Measurements from ENCODE around the gene PPP4R3A. TPM values are rescaled to one million over a fixed set of nuclear protein-coding genes. Genes with fewer than 3 reads are reported as not detected.
A peak's percentile ranks its signal among the peaks of the same experiment; 100 is the strongest.
"Not testable (repeated sequence)": the region's sequence is repeated elsewhere in the genome, so short reads cannot be mapped to it uniquely, and the experiment has no call there.

Gene PPP4R3A
- total RNA-seq, 2 donors from 2014 or later = 44.3 to 49.5 TPM

DNA sequence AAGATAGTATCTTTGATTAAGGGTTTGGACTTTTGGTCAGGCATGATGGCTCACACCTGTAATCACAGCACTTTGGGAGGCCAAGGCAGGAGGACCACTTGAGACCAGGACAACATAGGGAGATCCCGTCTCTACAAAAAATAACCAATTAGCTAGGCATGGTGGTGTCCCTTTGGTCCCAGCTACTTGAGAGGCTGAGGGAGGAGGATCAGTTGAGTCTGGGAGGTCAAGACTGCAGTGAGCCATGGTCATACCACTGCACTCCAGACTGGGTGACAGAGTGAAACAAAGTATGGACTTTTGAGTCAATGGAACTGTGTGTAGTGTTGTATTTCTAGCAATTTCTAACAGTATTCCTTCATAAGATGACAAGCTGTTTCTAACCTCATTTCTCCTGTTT, 53.8 kb downstream of the PPP4R3A start:
- intact Hi-C loops (cut with DNase I) = no loop called here
- DNase-seq (no peak), ATAC-seq (no peak)

DNA sequence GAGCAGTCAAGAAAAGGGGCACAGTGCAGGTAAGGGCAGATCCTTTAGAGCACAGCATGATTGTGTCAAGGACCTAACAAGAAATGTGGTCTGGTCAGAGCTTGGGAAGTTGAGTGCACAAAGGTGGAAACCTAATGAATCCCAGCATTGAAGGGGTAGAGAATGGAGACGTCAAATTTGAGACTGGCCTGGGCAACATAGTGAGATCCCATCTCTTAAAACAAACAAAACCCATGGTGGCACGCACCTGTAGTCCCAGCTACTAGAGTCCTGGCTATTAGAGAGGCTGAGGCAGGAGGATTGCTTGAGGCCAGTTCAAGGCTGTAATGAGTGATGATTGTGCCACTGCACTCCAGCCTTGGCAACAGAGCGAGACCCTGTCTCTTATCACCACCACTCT, 55.5 kb downstream of the PPP4R3A start:
- DNase-seq = no peak
- ATAC-seq = no peak
- intact Hi-C loops (cut with DNase I) = no loop called here

- intact Hi-C loops (cut with DNase I) = no loop called here
- ATAC-seq = no peak
- no peak for DNase-seq
Measured at GRCh38 chr14:91454155-91454554, 56.0 kb downstream of the PPP4R3A start.

DNA sequence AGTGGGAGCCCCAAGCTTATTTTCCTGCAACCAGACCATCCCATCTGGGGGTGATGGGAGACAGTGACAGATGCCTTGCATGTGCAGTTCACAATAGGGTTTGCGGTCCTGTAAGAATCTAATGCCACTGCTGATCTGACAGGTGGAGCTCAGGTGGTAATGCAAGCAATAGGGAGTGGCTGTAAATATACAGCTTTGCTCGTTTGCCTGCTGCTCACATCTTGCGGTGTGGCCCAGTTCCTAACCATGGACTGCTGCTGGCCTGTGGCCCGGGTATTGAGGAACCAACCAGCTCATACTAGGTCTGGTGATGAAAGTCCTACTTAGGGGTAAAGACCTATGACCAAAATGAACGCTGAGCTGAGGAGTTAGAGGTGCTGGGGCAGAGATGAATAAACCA, 56.4 kb downstream of the PPP4R3A start:
- intact Hi-C loops (cut with DNase I) = no loop called here
- DNase-seq = no peak
- peak in 1 of 2 donors; percentile 32 for ATAC-seq

DNA sequence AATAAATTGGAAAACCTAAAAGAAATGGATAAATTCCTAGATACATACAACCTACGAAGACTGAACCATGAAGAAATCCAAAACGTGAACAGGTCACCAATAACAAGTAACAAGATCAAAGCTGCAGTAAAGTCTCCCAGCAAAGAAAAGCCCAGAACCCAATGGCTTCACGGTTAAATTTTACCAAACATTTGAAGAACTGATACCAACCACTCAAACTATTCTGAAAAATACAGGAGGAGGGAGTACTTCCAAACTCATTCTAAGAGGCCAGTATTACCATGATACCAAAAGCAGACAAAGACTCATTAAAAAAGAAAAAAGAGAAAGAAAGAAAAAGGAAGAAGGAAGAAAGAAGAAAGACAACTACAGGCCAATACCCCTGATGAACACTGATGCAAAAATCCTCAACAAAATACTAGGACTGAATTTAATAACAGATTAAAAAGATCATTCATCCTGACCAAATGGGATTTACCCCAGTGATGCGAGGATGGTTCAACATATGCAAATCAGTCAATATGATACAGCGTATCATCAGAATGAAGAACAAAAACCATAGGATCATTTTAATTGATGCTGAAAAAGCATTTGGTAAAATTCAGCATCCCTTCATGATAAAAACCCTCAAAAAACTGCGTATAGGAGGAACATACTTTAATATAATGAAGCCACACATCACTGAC, 65.6 kb downstream of the PPP4R3A start:
- no peak for DNase-seq
- no peak for ATAC-seq
- intact Hi-C loops (cut with DNase I) = no loop called here

- intact Hi-C loops (cut with DNase I) = no loop called here
- ATAC-seq (no peak), DNase-seq (no peak)
Measured at GRCh38 chr14:91439345-91439744, 70.8 kb downstream of the PPP4R3A start.

DNA sequence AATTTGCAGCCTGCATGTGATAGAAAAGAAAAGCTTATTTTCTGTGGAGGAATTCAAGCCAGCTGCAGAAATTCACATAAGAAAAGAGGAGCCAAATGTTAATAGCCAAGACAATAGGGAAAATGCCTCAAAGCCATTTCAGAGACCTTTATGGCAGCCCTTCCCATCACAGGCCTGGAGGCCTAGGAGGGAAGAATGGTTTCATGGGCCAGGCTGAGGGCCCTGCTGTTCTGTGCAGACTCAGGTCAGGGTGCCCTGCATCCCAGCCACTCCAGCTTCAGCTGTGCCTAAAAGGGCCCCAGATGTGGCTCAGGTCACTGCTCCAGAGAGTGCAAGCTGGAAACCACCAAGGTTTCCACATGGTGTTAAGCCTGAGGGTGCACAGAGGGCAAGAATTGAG, 71.3 kb downstream of the PPP4R3A start:
- no peak for ATAC-seq
- intact Hi-C loops (cut with DNase I) = no loop called here

DNA sequence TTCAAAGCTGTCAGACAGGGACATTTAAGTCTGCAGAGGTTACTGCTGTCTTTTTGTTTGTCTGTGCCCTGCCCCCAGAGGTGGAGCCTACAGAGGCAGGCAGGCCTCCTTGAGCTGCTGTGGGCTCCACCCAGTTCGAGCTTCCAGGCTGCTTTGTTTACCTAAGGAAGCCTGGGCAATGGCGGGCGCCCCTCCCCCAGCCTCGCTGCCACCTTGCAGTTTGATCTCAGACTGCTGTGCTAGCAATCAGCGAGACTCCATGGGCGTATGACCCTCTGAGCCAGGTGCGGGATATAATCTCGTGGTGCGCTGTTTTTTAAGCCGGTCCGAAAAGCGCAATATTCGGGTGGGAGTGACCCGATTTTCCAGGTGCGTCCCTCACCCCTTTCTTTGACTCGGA, 73.8 kb downstream of the PPP4R3A start:
- ATAC-seq; DNase-seq; intact Hi-C loops (cut with DNase I): not testable (repeated sequence)

More for the DNA sequence above, 71.3 kb downstream of the PPP4R3A start:
- no peak for DNase-seq

DNA sequence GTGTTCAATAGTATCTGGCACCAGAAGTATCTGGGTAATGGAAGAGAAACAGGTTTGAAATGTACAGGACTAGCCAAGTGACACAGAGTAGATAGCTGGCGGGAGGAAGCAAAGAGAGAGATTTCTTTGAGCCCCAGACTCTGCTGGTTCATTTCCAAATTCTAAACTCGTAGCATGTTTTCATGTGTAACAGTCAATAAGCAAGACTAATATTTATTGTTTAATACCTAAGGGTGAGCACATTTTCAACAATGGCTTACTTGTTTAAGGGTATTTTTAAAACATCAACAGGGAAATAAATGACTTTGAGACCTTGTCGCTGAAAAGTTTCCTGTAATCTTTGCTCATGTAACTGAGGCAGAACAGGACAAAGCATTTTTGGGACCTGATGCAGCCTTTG, 80.7 kb downstream of the PPP4R3A start:
- no peak for ATAC-seq

DNA sequence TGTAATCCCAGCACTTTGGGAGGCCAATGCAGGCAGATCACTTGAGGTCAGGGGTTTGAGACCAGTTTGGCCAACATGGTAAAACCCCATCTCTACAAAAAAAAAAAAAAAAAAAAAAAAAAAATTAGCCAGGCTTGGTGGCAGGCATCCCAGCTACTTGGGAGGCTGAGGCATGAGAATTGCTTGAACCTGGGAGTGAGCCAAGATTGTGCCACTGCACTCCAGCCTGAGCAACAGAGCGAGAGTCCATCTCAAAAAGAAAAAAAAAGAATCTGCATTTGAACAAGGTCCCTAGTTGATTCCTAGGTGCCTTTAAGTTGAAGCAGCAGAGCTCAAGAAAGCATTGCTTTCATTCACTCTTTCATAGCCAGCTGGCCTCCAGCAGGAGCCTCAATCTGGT, 81.2 kb downstream of the PPP4R3A start:
- ATAC-seq; DNase-seq; intact Hi-C loops (cut with DNase I): not testable (repeated sequence)

More for the DNA sequence above, 80.7 kb downstream of the PPP4R3A start:
- no peak for DNase-seq
- intact Hi-C loops (cut with DNase I) = no loop called here

GRCh38 chr14:91425531-91425944, 84.6 kb downstream of the PPP4R3A start:
- DNase-seq; intact Hi-C loops (cut with DNase I); ATAC-seq: not testable (repeated sequence)

DNA sequence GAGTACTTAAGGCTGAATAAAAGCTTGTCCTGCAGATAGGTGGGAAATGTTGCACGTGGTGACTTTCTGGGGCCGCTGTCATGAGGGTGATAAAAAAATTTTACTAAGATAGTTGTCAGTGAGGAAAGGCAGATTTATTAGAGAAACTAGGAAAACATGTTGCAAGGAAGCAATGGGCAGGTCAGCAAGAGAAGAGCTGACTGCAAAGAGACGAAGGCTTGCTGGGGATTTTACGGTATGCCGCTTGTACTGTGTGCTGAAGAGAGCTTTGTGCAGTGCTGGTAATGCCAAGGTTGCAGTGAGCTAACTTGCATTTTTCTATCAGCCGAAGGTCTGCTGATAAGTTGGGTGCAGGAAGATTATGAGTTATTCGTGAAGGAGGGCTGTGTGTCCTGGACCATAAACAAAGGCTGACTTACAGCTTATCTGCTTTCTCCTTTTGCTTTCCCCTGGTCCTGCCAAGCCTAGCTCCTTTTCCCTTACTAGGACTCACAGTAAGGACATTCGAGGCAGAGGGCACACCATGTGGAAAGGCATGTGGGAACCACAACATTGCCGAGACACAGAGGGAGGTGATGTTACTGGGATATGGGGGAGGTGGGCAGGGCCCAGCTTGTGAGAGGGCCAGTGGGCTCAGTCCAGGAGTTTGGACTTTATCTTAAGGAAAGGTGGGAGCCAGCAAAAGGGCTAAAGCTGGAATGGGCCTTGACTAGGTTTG, 85.1 kb downstream of the PPP4R3A start:
- no peak for DNase-seq
- peak in 1 of 2 donors; percentile 23 for ATAC-seq
- intact Hi-C loops (cut with DNase I) = no loop called here

GRCh38 chr14:91420686-91421085, 89.4 kb downstream of the PPP4R3A start:
- intact Hi-C loops (cut with DNase I) = no loop called here
- ATAC-seq (no peak), DNase-seq (no peak)

DNA sequence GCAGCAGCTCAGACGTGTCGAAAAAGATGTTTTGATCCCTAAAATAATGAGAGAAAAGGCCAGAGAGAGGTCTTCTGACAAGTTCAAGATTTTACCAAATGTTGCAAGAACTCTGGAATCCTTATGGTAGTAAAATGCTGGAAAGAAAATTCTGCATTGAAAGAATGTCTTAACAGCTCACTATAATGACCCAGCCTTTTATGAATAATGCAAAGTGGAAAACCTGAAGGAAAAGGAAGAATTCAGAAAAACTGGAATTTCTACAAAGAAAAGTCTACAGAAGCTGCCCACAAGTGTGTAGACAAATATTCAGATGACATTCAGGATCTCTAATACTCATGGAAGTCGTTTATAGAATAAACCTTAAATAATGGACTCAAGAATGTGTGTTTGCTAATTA, 90.7 kb downstream of the PPP4R3A start:
- ATAC-seq (no peak), DNase-seq (no peak)
- intact Hi-C loops (cut with DNase I) = loop anchor here in 1 of 2 donors (5.0 kb wide), 1 partner anchor 97 kb away; no protein-coding TSS in a partner anchor

GRCh38 chr14:91419044-91419397, 91.1 kb downstream of the PPP4R3A start:
- intact Hi-C loops (cut with DNase I) = loop anchor here in 1 of 2 donors (5.0 kb wide), 1 partner anchor 97 kb away; no protein-coding TSS in a partner anchor
- DNase-seq (no peak), ATAC-seq (no peak)

GRCh38 chr14:91418387-91419043, 91.6 kb downstream of the PPP4R3A start:
- ATAC-seq (peak; percentile 48 to 78), DNase-seq (peak; percentile 71)
- intact Hi-C loops (cut with DNase I) = loop anchor here (1.0 to 5.0 kb wide), 2 partner anchors 95 to 96 kb away; no protein-coding TSS in a partner anchor

DNA sequence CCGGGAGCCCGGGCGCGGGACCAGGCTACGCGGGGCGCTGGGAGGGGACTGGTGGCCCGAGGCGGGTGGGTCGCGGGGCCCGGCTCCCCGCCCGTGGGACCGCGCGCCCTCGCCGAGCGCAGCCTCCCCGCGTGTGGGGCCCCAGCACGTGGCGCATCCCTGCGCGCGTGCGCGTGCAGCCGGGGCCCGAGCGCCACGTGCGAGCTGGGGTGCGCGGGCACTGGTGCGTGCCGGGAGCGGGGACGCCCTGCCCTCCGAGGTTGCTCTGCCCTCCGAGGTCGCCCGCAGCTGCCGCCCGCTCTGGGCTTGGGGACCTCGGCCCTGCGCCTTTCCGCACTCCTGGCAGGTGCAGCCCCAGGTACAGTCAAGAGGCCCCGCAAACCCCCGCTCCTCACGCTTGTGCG, 92.1 kb downstream of the PPP4R3A start:
- intact Hi-C loops (cut with DNase I) = loop anchor here (1.0 to 5.0 kb wide), 2 partner anchors 95 to 96 kb away; no protein-coding TSS in a partner anchor
- ATAC-seq (peak; percentile 65 to 72), DNase-seq (peak; percentile 40)

GRCh38 chr14:91417120-91417982, 92.8 kb downstream of the PPP4R3A start, which contains the start of gene CCDC88C:
CCDC88C (minus strand) TSS chr14:91417820; CDS start chr14:91417690, 130 bp downstream.
- intact Hi-C loops (cut with DNase I) = loop anchor here in 1 of 2 donors (5.0 kb wide), 1 partner anchor 95 kb away; no protein-coding TSS in a partner anchor
- ATAC-seq (peak; percentile 58 to 69), DNase-seq (peak; percentile 73)

GRCh38 chr14:91416744-91417119, 93.4 kb downstream of the PPP4R3A start:
- intact Hi-C loops (cut with DNase I) = loop anchor here in 1 of 2 donors (5.0 kb wide), 1 partner anchor 94 kb away; no protein-coding TSS in a partner anchor
- DNase-seq (peak; percentile 31), ATAC-seq (peak in 1 of 2 donors; percentile 14)

Data from left cardiac atrium (tissue), 4 donors.